Activated CD4-positive, CD25-positive, alpha-beta regulatory T cell (primary cell): ENCODE measurements around the gene FHOD3.

Experiments
- DNase-seq, 4 experiments: peaks; one replicate each; lab custom pipeline; 2025; lab: John Stamatoyannopoulos, UW

The FHOD3 gene

GRCh38 chr18:36297417-36298125 is at the start of gene FHOD3:
Gene FHOD3 (plus strand): TSS chr18:36297713. CDS start chr18:36297836, 123 bp downstream.
- DNase-seq = peak in 1 of 4 experiments; percentile 2

- DNase-seq = no peak
Measured at GRCh38 chr18:36249392-36249791, 48.1 kb upstream of the FHOD3 start.

GRCh38 chr18:36250827-36251226 is 46.7 kb upstream of the FHOD3 start:
- no peak for DNase-seq

- DNase-seq = no peak
Measured at GRCh38 chr18:36255072-36255698, 42.3 kb upstream of the FHOD3 start.

- DNase-seq = no peak
Measured at GRCh38 chr18:36256094-36256493, 41.4 kb upstream of the FHOD3 start.

GRCh38 chr18:36262971-36263370 is 34.5 kb upstream of the FHOD3 start:
- DNase-seq = no peak

- DNase-seq = no peak
Measured at GRCh38 chr18:36264283-36264682, 33.2 kb upstream of the FHOD3 start.

- DNase-seq = no peak
Measured at GRCh38 chr18:36265015-36265414, 32.5 kb upstream of the FHOD3 start.

GRCh38 chr18:36269157-36269556 is 28.4 kb upstream of the FHOD3 start:
- DNase-seq = no peak

- no peak for DNase-seq
Measured at GRCh38 chr18:36271153-36271552, 26.4 kb upstream of the FHOD3 start.

GRCh38 chr18:36273347-36273746 is 24.2 kb upstream of the FHOD3 start:
- no peak for DNase-seq

GRCh38 chr18:36274083-36274715 is 23.3 kb upstream of the FHOD3 start:
- DNase-seq = no peak

- no peak for DNase-seq
Measured at GRCh38 chr18:36275561-36275960, 22.0 kb upstream of the FHOD3 start.

GRCh38 chr18:36279001-36279400 is 18.5 kb upstream of the FHOD3 start:
- no peak for DNase-seq

- DNase-seq = no peak
Measured at GRCh38 chr18:36281936-36282335, 15.6 kb upstream of the FHOD3 start.

- no peak for DNase-seq
Measured at GRCh38 chr18:36283448-36283847, 14.1 kb upstream of the FHOD3 start.

- no peak for DNase-seq
Measured at GRCh38 chr18:36284268-36284667, 13.2 kb upstream of the FHOD3 start.

GRCh38 chr18:36284671-36285295 is 12.7 kb upstream of the FHOD3 start:
- peak in 2 of 4 experiments; percentile 4 to 6 for DNase-seq

GRCh38 chr18:36287653-36288052 is 9.9 kb upstream of the FHOD3 start:
- DNase-seq = no peak

- DNase-seq = no peak
Measured at GRCh38 chr18:36288689-36289088, 8.8 kb upstream of the FHOD3 start.

GRCh38 chr18:36294031-36294430 is 3.5 kb upstream of the FHOD3 start:
- DNase-seq = no peak

- no peak for DNase-seq
Measured at GRCh38 chr18:36295214-36295613, 2.3 kb upstream of the FHOD3 start.

- no peak for DNase-seq
Measured at GRCh38 chr18:36295880-36296301, 1.6 kb upstream of the FHOD3 start.
